Esophagus squamous epithelium (tissue), 4 donors: ENCODE data around the gene PLCXD3.

Source experiments
- POLR2A ChIP-seq, 4 donors: fragments of 450-650 bp; IDR thresholded peaks; one replicate each; pipeline ENCODE4 v1.6.1; 2017; ENCODE audit warnings: antibody characterized with exemption in 4 of 4, mild to moderate bottlenecking in 4 of 4, moderate library complexity in 3 of 4
- TF ChIP-seq, protein P1 (sequence below), 6 experiments: fragments of 450-650 bp in 4 of 6; fragments of 200-600 bp in 2 of 6; sonication (generic) in 2 of 6; IDR thresholded peaks; one replicate each; pipeline ENCODE4 v1.5.1; 2016 to 2019; ENCODE audit warnings: antibody characterized with exemption in 6 of 6, mild to moderate bottlenecking in 4 of 6, moderate library complexity in 4 of 6

DNA sequence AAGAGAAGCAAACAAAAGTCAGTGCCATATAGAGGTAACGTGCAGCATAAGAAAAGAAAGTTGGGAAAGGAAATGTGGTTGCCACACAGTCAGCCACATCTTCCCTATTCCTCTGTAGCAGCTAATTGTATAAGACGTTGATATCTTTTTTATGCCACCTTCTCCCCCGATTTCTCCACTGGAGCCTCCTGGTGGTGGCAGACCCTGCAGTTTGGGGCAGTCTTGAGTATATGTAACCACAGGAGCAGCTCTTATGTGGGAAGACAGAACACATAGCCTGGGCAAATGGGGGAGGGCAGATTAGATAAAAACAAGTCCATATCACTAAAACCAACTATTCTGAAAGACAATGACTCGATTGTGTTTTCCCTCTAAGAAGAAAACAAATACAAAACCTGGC, 99.7 kb downstream of the PLCXD3 start:
- TF ChIP-seq, protein P1, sequence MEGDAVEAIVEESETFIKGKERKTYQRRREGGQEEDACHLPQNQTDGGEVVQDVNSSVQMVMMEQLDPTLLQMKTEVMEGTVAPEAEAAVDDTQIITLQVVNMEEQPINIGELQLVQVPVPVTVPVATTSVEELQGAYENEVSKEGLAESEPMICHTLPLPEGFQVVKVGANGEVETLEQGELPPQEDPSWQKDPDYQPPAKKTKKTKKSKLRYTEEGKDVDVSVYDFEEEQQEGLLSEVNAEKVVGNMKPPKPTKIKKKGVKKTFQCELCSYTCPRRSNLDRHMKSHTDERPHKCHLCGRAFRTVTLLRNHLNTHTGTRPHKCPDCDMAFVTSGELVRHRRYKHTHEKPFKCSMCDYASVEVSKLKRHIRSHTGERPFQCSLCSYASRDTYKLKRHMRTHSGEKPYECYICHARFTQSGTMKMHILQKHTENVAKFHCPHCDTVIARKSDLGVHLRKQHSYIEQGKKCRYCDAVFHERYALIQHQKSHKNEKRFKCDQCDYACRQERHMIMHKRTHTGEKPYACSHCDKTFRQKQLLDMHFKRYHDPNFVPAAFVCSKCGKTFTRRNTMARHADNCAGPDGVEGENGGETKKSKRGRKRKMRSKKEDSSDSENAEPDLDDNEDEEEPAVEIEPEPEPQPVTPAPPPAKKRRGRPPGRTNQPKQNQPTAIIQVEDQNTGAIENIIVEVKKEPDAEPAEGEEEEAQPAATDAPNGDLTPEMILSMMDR (IDR thresholded peaks at IDR 0.05), result no peak
- no peak for TF ChIP-seq POLR2A (IDR thresholded peaks at IDR 0.05)
